Ishikawa (cell line): ENCODE results near the gene CRYBA1.

Experiments used
- CEBPB ChIP-seq: IDR thresholded peaks from 2 replicates; pipeline ENCODE4 v1.6.1; 2012
- CREB1 ChIP-seq: IDR thresholded peaks from 2 replicates; pipeline ENCODE4 v1.6.1; 2012; ENCODE audit warnings: low read depth
- EGR1 ChIP-seq: IDR thresholded peaks from 2 replicates; pipeline ENCODE4 v1.6.1; 2012
- EP300 ChIP-seq: IDR thresholded peaks from 2 replicates; pipeline ENCODE4 v1.6.1; 2012; ENCODE audit warnings: borderline replicate concordance
- FOXM1 ChIP-seq: IDR thresholded peaks from 2 replicates; pipeline ENCODE4 v1.6.1; 2012; ENCODE audit warnings: low read depth, borderline replicate concordance
- NFIC ChIP-seq: IDR thresholded peaks from 2 replicates; pipeline ENCODE4 v1.6.1; 2012
- RAD21 ChIP-seq: IDR thresholded peaks from 2 replicates; pipeline ENCODE4 v1.6.1; 2012; ENCODE audit warnings: low read depth
- TAF1 ChIP-seq: IDR thresholded peaks from 2 replicates; pipeline ENCODE4 v1.6.1; 2012; ENCODE audit warnings: low read depth, mild to moderate bottlenecking
- TCF12 ChIP-seq: IDR thresholded peaks from 2 replicates; pipeline ENCODE4 v1.6.1; 2012; ENCODE audit warnings: low read depth
- TEAD4 ChIP-seq: IDR thresholded peaks from 2 replicates; pipeline ENCODE4 v1.6.1; 2012
- YY1 ChIP-seq: IDR thresholded peaks from 2 replicates; pipeline ENCODE4 v1.6.1; 2012; ENCODE audit warnings: low read depth
- ZBTB7A ChIP-seq: IDR thresholded peaks from 2 replicates; pipeline ENCODE4 v1.6.1; 2012; ENCODE audit warnings: low read depth
- TF ChIP-seq, protein P1 (sequence below): IDR thresholded peaks from 2 replicates; pipeline ENCODE4 v1.6.1; 2012
- TF ChIP-seq, protein P2 (sequence below): IDR thresholded peaks from 2 replicates; pipeline ENCODE4 v1.6.1; 2012
- TF ChIP-seq, protein P3 (sequence below): IDR thresholded peaks from 2 replicates; pipeline ENCODE4 v1.6.1; 2012; ENCODE audit warnings: low read depth, mild to moderate bottlenecking

The CRYBA1 gene, protein sequence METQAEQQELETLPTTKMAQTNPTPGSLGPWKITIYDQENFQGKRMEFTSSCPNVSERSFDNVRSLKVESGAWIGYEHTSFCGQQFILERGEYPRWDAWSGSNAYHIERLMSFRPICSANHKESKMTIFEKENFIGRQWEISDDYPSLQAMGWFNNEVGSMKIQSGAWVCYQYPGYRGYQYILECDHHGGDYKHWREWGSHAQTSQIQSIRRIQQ

DNA sequence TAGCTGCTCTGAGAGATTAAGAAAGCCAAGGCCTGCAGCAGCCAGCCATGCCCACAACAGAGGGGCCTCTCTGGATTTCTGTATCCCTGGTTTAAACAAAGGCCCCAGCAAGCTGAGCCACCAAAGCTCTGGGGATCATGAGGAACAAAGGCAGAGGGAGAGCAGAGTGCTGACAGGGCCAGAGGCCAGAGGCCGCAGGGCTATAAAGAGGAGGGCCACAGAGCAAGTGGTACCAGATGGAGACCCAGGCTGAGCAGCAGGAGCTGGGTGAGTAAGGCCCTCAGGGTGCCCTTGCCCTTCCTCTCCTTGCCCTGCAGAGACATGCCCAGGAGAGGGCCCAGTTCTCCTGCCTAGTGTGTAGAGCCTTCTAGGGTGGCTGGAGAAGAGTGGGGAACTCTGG lies at the start of gene CRYBA1:
TSS of gene CRYBA1 (plus strand) at position 232 of the 400 bp plus-strand sequence. CDS start at position 237, 5 bp downstream.
- TF ChIP-seq EP300 (no peak), TEAD4 (no peak), FOXM1 (no peak), TAF1 (no peak), EGR1 (no peak), CEBPB (no peak), RAD21 (no peak), CREB1 (no peak)
- TF ChIP-seq, protein P1, sequence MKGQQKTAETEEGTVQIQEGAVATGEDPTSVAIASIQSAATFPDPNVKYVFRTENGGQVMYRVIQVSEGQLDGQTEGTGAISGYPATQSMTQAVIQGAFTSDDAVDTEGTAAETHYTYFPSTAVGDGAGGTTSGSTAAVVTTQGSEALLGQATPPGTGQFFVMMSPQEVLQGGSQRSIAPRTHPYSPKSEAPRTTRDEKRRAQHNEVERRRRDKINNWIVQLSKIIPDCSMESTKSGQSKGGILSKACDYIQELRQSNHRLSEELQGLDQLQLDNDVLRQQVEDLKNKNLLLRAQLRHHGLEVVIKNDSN, result no peak
- TF ChIP-seq, protein P2, sequence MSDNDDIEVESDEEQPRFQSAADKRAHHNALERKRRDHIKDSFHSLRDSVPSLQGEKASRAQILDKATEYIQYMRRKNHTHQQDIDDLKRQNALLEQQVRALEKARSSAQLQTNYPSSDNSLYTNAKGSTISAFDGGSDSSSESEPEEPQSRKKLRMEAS, result no peak
- TF ChIP-seq, protein P3, sequence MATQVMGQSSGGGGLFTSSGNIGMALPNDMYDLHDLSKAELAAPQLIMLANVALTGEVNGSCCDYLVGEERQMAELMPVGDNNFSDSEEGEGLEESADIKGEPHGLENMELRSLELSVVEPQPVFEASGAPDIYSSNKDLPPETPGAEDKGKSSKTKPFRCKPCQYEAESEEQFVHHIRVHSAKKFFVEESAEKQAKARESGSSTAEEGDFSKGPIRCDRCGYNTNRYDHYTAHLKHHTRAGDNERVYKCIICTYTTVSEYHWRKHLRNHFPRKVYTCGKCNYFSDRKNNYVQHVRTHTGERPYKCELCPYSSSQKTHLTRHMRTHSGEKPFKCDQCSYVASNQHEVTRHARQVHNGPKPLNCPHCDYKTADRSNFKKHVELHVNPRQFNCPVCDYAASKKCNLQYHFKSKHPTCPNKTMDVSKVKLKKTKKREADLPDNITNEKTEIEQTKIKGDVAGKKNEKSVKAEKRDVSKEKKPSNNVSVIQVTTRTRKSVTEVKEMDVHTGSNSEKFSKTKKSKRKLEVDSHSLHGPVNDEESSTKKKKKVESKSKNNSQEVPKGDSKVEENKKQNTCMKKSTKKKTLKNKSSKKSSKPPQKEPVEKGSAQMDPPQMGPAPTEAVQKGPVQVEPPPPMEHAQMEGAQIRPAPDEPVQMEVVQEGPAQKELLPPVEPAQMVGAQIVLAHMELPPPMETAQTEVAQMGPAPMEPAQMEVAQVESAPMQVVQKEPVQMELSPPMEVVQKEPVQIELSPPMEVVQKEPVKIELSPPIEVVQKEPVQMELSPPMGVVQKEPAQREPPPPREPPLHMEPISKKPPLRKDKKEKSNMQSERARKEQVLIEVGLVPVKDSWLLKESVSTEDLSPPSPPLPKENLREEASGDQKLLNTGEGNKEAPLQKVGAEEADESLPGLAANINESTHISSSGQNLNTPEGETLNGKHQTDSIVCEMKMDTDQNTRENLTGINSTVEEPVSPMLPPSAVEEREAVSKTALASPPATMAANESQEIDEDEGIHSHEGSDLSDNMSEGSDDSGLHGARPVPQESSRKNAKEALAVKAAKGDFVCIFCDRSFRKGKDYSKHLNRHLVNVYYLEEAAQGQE, result no peak

DNA sequence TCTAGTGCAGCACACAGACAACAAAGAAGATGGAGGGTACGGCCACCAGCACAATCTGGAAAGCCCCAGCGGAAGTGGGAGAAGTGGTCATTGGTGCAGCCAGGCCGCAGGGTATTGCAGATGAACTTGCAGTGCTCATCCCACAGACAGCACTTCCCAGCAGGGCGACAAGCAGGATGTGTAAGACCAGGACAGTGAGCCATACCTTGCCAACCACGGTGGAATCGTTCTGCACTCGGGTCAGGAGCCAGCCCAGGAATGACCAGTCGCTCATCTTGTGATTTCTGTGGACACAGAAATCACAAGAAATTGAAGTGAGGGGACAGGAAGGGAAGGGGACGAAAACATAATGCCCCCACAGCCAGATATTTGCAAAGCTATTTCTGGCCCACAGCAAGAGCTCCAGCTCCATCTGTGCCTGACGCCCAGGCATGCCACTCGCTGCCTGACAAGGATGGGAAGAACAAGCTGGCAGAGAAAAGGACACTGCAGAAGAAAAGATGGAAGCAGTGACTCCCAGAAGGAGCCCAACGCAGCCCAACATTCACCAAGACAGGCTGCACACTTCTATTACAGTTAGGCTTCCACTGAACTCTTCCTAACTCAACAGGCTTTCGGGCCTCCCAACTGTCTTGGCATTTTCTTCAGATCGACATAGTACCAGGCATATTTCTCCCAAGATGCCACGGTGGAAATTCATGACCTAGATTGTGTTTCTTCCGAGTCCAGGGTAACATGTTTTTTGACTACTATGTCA lies 49.0 kb upstream of the CRYBA1 start:
- TF ChIP-seq CEBPB (no peak), TEAD4 (no peak), ZBTB7A (no peak), RAD21 (no peak), FOXM1 (no peak), TAF1 (no peak), EGR1 (no peak), YY1 (no peak), CREB1 (no peak), EP300 (no peak), TCF12 (no peak), NFIC (no peak)
- TF ChIP-seq, protein P1, result no peak
- TF ChIP-seq, protein P3, result no peak
- TF ChIP-seq, protein P2, result no peak

DNA sequence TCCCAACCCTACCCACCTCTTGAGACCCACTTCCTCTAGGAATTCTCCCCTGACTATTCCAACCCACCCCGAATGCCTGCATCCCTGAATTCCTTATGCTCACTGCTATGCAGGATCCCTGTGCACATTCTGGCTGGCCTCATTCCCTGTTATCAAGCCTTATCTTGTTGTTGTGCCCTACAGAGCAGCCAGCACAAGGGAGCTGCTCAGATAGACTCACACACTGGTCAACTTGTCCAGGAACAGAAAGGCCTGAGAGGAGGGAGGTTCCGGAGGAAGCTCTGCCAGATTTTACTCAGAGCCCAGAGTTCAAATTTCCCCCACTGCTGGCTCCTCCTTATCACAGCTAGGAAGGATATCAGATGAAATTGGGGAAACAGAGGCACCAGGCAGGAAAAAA lies 41.6 kb upstream of the CRYBA1 start:
- TF ChIP-seq CREB1 (no peak), ZBTB7A (no peak), TAF1 (no peak)

DNA sequence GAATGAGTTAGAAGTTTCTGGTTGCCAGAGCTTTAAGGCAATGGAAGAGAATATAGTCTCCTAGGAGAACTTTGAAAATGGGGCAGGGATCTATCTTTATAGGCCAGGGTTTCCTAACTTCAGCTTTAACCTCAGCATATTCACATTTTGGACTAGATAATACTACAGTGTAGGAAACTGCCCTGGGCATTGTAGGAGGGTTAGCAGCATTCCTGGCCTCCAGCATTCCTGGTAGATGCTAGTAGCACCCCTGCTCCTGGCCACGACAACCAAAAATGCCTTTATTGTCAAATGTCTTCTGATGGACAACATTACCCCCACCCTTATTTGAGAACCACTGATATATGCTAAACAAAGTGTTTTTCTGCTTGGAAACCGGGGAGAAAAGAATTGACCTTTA lies 38.7 kb upstream of the CRYBA1 start:
- no peak for TF ChIP-seq CEBPB
- TF ChIP-seq EP300, result no peak
- TF ChIP-seq TEAD4, result no peak
- TF ChIP-seq NFIC, result no peak
- no peak for TF ChIP-seq EGR1
- no peak for TF ChIP-seq ZBTB7A
- TF ChIP-seq, protein P3, result no peak
- TF ChIP-seq TCF12, result no peak
- TF ChIP-seq, protein P1, result no peak
- TF ChIP-seq TAF1, result no peak
- no peak for TF ChIP-seq FOXM1
- no peak for TF ChIP-seq CREB1
- no peak for TF ChIP-seq YY1
- TF ChIP-seq, protein P2, result no peak
- TF ChIP-seq RAD21, result no peak
